ENCODE measurements around the gene PPP3R1.
"Not testable (repeated sequence)": the region's sequence is repeated elsewhere in the genome, so short reads cannot be mapped to it uniquely, and the experiment has no call there.

Gene PPP3R1

DNA sequence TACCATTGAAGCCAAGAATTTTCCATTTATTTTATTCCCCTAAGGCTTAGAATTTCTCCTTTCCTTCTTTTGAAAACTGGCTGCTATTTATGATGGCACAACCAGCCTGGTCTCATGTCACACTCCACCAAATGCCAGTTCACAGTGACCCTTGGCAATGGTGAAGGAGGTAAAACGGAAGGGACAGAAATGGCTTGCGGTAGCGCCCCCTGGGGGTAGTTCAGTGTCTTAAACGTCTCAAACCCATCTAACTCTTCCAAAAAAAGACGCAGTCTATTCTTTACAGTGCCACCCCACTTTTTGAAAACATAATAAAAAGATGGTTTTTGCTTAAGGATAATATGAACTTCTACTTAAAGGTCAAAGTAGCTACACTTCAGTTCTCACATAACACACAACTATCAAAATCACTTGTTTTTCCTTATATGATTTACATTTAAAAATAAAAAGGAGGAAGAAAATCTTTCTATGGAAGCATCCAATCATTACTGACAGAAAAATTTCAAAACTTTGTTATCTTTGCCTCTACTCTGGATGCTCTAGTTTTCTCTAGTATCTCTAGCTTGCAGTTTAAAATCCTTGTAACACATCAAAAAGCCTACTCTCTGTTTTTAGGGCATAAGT is 66.7 kb downstream of the PPP3R1 start:
- peak; percentile 44 for DNase-seq

DNA sequence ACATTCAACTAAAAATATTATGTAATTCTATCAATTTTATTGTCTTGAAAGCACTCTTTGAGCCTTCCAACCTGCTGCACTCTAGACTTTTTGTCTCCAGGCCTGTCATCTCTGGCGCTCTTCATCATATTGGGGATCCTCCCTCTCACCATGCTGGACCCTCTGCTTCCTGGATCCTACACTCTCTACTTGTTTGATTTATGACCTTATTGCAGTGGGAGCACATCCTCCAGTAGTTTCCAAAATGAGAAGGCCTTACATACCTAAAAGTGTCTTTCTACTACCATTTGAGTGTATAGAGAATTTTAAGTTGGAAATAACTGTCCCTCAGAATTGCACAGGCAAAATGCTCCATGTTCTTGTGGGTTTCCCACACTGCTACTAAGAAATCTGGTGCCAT is 69.4 kb downstream of the PPP3R1 start:
- no peak for DNase-seq

DNA sequence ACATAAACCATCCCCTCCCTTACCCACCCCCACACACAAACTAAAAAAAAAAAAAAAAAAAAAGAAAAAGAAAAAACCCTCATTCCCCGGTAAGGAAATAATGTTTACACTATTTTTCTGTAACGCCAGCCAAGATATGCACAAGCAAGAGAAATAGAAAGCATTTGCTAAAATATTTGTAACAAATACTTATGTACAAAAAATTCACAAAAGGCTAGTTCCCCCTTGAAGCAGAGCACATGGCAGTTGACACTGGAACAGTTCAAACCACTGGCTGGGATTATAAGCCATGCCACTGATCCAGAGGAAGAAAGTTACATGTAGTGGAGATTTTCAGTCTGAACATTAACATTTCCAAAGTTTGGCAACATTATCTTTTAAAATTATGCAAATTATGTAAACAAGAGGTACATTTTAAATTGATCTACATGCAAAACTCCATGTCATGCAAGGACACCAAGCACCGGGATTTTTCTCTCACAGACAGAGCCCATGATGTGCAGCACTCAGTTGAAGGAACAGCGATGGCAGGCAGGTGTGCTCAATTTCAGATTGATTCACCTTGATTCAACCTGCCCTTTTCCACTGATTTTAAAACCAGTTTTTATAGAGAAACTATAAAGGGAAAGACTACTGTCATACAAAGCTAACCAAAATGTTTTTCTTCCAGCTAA is 73.2 kb downstream of the PPP3R1 start:
- no peak for DNase-seq

DNA sequence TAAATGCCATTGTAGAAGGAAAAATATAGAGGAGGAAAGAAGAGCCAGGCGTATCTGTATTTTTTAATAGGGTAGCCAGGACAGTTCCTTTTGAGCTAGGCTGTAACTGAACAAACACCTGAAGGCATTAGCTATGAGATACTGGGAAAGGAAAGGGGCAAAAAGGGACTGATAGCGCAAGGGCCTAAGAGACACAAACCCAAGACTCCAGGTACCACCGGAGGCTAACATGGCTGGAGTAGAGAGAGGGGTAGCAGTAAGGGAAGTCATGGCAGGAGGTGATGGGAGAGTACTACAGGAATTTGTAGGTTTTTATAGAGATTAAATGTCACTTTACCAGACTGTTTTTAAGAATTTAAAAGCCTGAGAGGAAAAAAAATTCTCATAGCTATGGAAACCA is 73.9 kb downstream of the PPP3R1 start:
- DNase-seq = no peak

DNA sequence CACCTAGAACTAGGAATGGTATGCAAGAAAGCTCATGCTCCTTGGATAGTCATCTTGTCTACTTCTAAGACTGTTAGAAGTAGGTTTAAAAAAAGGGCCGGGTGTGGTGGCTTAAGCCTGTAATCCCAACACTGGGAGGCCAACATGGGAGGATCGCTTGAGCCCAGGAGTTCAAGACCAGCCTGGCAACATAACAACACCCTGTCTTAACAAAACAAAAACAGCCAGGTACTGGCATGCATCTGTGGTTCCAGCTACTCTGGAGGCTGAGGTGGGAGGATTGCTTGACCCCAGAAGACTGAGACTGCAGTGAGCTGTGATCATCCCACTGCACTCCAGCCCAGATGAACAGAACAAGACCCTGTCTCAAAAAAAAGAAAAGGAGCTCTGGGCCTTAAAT is 74.8 kb downstream of the PPP3R1 start:
- DNase-seq = no peak

DNA sequence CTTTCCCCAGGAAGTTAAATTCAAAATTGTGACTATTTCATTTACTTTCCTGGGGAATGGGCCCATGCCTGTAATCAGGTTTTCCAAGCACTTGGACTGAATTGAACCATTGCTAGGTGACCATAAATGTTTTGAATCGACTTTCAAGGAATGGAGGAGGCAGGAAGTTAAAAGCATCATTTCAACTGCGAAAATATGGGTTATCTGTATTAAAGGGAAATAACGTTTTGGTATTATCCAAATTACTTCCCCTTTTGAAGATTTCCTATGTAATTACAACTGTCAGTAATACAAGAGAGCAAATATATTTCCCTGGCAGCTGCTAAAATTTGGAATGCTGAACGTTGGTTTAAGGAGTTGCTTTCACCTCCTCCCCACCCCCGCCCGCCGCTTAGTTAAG is 75.7 kb downstream of the PPP3R1 start:
- no peak for DNase-seq

DNA sequence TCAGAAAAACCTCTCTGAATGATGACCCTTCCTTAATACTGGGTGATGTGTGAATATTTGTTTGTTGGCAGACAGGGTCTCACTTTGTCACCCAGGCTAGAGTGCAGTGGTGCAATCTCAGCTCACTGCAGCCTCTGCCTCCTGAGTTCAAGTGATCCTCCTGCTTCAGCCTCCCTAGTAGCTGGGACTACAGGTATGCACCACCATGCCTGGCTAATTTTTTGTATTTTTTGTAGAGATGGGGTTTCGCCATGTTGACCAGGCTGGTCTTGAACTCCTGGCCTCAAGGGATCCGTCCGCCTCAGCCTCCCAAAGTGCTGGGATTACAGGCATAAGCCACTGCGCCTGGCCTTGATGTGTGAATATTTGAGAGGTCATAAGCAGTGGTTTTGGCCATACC is 77.1 kb downstream of the PPP3R1 start:
- not testable (repeated sequence) for DNase-seq

DNA sequence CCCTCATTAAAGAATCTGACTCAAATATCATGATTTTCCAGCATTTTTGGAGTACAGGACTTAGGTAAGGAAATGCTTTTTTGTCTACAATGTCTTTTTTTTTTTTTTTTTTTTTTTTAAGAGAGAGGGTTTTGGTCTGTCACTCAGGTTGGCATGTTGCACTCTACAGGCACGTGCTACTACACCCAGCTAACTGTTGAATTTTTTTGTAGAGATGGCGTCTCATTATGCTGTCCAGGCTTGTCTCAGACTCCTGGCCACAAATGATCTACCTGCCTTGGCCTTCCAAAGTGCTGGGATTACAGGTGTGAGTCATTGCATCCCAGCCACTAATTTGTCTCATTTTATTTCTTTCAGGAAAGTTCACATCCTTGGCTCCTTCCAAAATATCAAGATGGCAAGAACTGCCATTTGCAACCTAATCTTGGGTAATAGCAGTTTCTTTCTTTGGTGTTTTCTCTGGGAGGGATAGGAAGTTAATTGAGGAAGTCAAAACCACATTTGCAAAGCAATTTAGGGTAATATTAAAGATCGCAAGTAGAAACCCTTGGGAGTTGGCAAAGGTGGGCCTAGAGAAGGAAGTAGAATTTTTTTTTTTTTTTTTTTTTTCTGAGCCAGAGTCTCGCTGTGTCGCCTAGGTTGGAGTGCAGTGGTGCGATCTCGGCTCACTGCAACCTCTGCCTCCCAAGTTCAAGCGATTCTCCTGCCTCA is 79.2 kb downstream of the PPP3R1 start:
- DNase-seq = no peak

DNA sequence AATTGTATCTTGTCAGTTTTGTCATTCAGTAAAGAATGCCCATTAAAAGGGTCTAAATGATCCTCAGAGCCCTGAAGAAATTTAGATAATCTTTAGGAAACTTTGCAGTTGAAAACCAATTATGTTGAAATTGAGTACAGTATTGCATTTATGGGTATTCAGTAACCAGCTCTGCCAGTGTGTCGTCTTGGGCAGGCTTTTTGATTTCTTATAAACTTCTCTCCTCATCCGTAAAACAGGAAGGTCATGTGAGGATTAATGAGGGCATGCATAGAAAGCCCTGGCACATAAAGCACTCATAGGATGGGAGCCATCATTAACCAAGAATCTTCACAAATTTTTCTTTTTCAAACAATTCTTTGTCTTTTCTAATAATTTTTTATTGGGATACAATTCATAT is 79.8 kb downstream of the PPP3R1 start:
- DNase-seq = no peak

DNA sequence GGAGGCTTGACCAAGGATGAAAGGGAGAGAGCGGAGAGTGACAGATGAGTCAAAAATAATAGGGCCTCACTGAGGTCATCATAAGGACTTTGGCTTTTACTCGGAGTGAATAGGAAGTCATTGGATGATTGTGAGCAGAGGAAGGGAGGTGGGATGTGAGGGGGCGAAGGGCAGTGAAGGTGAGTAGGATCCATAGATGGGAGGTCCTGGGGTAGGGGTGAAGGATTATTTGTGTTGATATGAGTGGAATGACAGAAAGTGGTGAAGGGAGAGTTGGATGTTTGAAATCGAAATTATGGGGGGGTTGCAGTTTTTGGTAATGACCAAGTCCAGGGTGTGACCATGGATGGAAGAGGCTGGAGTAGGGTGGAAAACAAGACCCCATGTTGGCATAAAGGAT is 80.6 kb downstream of the PPP3R1 start:
- DNase-seq = no peak

DNA sequence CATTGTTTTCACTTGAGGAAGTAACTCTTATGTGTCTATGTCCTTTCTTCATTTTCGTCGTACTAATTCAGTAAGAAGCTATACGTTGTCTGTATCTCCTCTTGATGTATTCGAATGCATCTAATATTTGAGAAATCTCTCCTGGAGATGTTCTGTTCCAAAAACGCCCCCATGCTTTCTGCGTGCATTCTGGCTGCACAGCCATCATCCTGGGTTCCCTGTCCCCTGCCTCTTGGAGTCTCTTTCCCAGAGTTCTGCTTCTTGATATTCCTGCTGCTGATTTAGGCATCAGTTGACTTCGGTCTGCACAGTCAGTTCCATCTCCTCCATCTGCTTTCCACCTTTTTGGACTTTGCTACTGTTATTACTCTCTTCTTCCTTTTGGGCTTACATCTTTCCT is 81.2 kb downstream of the PPP3R1 start:
- DNase-seq = no peak

DNA sequence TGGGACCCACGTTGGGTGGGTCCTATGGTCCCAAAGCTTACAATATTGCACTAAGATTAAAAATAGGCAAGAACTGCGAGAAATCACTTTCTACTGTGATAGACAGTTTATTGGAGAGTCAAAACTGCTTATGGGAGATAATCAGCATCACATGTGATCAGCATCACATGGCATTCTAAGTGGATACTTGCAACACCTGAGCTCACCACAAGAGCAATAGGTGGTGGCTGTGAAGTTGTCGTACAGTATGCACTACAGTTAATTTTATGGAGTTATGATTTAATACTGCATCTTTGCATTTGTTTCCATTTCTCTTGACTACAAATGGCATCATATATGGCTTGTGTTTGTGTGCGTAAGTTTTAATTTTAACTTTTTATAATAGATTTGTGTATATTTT is 83.0 kb downstream of the PPP3R1 start:
- no peak for DNase-seq

DNA sequence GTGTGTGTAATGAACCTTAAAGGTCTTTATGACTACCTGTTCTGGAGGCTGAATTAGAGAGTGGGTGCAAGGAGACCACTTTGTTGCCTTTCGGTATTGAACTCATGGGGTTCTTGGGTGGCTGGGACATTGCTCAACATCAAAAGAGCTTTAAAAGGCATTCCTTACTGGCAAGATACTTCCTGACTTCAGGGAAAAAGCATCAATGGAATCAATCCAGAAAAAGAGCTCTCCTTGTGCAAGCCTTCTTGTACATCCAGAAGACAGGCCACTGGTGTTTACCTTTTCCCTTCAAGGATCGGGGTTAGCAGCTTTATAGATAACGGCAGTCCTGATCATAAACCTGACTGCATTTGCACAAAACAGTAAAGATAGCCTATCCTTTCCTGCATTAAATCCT is 85.1 kb downstream of the PPP3R1 start:
- DNase-seq = no peak

DNA sequence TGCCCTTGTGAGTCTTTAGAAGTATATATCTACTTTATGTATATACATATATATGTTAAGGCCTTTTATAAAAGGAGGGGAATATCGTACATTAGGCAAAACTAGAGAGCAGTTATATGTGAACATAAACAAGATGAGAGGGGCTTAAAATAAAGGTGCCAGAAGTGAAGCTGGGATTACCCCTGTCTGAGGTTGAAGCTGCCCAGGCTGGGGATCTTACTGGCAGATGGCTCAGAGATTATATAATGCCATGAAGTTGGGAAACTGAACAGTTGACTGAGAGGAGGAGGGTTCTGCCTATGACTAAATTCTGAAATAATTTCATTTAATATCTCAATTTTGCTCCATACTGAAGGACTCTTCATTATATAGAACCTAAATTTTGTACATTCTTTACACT is 88.7 kb downstream of the PPP3R1 start:
- no peak for DNase-seq

DNA sequence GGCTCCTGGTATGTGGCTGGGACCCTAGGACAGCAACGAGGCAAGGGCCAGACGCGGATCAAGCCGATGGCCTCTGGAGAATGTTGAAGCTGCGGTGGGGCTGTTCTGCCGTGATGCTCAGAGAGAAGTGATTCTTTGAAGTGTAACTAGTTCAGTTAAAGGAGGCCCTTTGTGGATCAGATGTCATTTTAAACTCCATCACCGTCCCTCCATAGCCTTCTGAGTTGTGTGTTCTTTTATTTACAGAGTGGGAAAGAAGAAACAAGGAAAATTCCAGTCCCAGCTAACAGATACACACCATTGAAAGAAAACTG is 94.2 kb downstream of the PPP3R1 start:
- DNase-seq = no peak

DNA sequence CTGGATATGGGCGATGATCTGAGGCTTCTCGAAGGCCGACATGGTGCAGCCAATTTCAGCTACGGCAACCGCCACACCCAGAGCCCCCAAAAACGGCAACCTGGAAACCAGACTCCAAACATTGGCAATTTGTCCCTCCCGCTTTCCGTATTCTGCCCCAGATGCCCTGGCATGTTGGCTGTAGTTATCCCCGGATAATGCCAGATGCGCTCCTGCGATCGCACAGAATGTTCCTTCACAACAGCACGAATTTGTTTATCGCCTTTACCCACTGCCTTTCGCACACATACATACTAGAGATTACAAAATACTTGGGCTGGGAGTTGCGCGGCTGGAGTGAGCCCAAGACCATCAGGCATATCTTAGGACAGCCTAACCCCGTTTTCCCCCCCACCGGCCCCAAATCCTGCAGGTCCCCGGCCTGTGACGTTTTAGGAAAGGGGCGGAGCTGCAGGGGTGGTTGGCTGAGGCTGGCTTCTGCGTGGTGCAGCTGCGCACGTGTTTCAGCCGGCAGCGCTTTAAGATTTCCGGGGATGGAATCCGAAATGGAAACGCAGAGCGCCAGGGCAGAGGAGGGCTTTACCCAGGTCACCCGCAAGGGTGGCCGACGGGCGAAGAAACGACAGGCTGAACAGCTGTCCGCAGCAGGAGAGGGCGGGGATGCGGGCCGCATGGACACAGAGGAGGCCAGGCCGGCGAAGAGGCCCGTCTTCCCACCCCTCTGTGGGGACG is 94.8 kb downstream of the PPP3R1 start, which contains the start of gene PNO1:
PNO1 (plus strand) TSS at position 487 of the 732 bp plus-strand sequence; CDS start at position 534, 47 bp downstream.
- DNase-seq = peak; percentile 94

DNA sequence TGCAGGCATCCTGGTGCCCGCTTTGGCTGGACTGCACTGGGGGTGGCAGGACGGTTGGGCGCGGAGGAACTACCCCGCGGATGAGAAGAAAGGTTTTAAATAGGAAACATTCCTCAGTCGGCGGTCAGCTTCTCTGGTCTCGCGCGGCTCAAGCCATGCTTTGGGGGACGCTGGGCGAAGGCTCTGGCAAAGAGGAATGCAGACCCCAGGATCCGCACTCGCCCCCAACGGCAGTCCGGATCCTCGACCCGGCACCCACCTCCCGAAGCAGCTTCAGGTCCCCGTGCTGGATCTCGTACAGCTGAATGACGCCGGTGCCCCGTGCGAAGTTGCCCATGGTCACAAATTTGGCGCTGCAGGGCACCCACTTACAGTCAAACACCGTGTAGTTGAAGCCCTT is 95.3 kb downstream of the PPP3R1 start:
- no peak for DNase-seq

DNA sequence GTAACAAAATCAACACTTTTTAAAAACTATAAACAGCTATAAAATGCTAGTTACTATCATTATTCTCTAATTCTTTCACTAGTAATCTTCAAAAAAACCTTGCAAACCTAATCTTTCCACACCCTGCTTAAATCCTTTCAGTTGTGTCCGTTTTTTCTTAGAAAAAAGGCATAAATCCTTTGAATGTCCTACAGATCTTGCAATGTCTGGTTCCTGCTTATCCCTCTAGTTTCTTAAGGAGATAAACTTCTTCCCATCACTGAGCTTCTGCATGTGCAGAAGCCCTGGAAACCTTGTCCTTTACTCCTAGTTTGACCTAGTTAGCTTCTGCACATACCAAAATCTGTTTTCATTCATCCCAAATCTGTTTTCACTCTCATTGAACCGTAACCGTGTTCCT is 95.9 kb downstream of the PPP3R1 start:
- DNase-seq = no peak

DNA sequence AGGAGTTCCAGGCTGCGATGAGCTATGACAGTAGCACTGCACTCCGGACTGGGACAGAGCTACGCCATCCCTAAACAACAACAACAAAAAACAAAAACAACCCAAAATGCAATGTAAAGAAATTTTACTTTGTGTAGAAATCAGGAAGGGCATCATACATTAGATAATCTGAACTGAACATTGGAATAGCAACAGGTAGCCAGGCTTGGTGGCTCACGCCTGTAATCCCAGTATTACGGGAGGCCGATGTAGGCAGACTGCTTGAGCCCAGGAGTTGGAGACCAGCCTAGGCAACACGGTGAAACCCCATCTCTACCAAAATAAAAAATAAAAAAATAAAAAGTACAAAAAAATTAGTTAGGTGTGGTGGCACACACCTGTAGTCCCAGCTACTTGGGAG is 96.7 kb downstream of the PPP3R1 start:
- DNase-seq = no peak

DNA sequence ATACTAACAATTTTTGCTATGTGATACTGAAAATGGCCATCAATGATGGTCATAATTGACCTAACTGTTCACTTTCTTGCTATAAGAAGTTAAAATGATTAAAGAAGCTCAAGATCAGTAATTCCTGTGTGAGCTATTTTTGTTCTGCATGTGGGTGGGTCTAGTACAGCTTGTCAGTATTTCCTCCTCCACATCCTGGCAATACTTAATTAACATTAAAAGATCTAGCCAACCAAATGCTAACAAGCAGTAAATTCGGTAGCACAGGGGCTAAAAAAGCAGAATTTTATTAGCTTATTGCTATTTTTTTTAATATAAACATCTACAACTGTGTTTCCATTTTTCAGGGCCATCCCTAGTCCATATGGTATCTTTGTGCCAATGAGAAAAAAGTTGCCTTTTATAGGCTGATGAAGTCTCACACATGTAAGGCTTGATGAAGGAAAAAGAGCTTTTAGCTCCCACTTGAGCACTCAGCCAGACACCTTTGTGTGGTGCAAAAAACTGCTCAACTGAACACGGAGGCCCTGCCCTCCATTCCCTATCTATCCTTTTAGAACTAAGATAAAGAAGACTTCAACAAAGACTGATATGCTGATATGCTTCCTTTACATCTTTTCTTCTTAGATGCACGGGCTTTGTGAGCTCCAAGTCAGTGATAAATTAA is 99.5 kb downstream of the PPP3R1 start:
- DNase-seq = no peak

DNA sequence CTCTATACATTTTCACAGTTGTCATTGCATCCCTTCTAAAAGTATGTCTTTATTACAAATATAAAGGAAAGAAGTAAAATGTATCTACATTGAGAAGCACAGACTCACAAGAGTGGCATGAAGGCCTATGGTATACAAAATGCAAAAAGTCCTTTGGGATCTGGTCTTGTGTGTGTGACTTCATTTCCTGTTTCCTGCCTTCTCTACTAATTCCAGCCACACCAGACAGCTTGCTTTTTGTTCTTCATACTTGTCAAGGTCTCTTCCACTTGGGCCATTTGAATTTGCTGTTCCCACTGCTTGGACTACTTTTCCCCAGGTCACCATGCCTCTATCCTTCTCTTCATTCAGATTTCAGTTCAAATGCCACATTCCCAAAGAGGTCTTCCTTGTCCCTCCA is 101.3 kb downstream of the PPP3R1 start:
- DNase-seq = no peak

DNA sequence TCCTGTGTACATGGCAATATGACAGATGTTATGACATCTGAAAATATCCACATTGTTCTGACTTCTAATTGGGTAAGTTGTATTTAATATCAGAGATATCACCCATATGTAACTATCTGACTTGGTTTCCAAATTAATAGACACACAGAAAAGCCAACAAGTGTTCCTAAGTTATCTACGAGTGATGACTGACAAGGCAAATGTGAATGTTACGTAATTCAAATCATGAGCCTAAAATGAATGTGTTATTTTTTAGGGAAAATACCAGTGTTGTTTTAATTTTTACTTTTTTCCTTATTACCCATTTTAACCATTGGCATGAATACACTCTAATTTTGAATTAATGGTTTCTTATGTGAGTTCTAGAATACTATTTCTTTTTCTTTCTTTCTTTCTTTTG is 110.5 kb downstream of the PPP3R1 start:
- DNase-seq = no peak

Data from effector CD8-positive, alpha-beta T cell (primary cell).